HepG2 (cell line): ENCODE data around the gene THEMIS.

Source experiments
- CTCF ChIP-seq: sonication (generic); formaldehyde crosslinking; IDR thresholded peaks from 2 replicates; pipeline ENCODE4 v1.5.0; 2020; ENCODE audit warnings: mild to moderate bottlenecking, missing genetic modification reagents, moderate library complexity
- DRAP1 ChIP-seq: IDR thresholded peaks from 2 replicates; pipeline ENCODE4 v1.6.1; 2016; ENCODE audit warnings: missing genetic modification reagents, missing compliant biosample characterization
- EP300 ChIP-seq, 3 experiments: sonication (generic) in 1 of 3; formaldehyde crosslinking in 1 of 3; IDR thresholded peaks; 2 replicates each; pipeline versions ENCODE4 v1.5.1 to v1.6.1; 2011 to 2020; ENCODE audit warnings: low read depth in 2 of 3, low read length in 2 of 3, borderline replicate concordance in 1 of 3, improper control_type of control experiment in 1 of 3, mild to moderate bottlenecking in 1 of 3, missing genetic modification reagents in 1 of 3, moderate library complexity in 1 of 3
- KAT7 ChIP-seq: IDR thresholded peaks from 2 replicates; pipeline ENCODE4 v1.6.1; 2018; ENCODE audit warnings: borderline replicate concordance, missing compliant biosample characterization
- MAZ ChIP-seq, 2 experiments: sonication (generic) in 1 of 2; formaldehyde crosslinking in 1 of 2; IDR thresholded peaks; 2 replicates each; pipeline versions ENCODE4 v1.5.0 to v1.6.1; 2012 to 2020; ENCODE audit warnings: low read depth in 2 of 2, mild to moderate bottlenecking in 2 of 2, borderline replicate concordance in 1 of 2, improper control_type of control experiment in 1 of 2, low read length in 1 of 2, missing genetic modification reagents in 1 of 2, moderate library complexity in 1 of 2
- RAD21 ChIP-seq: fragments of 450-650 bp; formaldehyde crosslinking; IDR thresholded peaks from 2 replicates; pipeline ENCODE4 v1.5.0; 2020; ENCODE audit warnings: mild to moderate bottlenecking
- TF ChIP-seq, protein P1 (sequence below): sonication (generic); formaldehyde crosslinking; IDR thresholded peaks from 2 replicates; pipeline ENCODE4 v1.5.1; 2020; ENCODE audit warnings: missing genetic modification reagents, mild to moderate bottlenecking, borderline replicate concordance
- TF ChIP-seq, protein P2 (sequence below): sonication (generic); formaldehyde crosslinking; conservative IDR thresholded peaks from 2 replicates; pipeline ENCODE4 v1.4.0; 2020; ENCODE audit warnings: missing genetic modification reagents

GRCh38 chr6:127813699-127814027 is 87.2 kb downstream of the THEMIS start:
- no peak for TF ChIP-seq KAT7
- TF ChIP-seq, protein P1, sequence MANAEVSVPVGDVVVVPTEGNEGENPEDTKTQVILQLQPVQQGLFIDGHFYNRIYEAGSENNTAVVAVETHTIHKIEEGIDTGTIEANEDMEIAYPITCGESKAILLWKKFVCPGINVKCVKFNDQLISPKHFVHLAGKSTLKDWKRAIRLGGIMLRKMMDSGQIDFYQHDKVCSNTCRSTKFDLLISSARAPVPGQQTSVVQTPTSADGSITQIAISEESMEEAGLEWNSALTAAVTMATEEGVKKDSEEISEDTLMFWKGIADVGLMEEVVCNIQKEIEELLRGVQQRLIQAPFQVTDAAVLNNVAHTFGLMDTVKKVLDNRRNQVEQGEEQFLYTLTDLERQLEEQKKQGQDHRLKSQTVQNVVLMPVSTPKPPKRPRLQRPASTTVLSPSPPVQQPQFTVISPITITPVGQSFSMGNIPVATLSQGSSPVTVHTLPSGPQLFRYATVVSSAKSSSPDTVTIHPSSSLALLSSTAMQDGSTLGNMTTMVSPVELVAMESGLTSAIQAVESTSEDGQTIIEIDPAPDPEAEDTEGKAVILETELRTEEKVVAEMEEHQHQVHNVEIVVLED (CRISPR knock-in tag), result no peak
- no peak for TF ChIP-seq EP300 (IDR thresholded peaks at IDR 0.05; ENCODE audit: low read depth in 2 of 2, low read length in 2 of 2)
- TF ChIP-seq EP300 (CRISPR knock-in tag; IDR thresholded peaks at IDR 0.05; ENCODE audit: borderline replicate concordance), result no peak
- TF ChIP-seq CTCF (CRISPR knock-in tag), result no peak
- TF ChIP-seq DRAP1, result no peak
- no peak for TF ChIP-seq RAD21
- TF ChIP-seq, protein P2, sequence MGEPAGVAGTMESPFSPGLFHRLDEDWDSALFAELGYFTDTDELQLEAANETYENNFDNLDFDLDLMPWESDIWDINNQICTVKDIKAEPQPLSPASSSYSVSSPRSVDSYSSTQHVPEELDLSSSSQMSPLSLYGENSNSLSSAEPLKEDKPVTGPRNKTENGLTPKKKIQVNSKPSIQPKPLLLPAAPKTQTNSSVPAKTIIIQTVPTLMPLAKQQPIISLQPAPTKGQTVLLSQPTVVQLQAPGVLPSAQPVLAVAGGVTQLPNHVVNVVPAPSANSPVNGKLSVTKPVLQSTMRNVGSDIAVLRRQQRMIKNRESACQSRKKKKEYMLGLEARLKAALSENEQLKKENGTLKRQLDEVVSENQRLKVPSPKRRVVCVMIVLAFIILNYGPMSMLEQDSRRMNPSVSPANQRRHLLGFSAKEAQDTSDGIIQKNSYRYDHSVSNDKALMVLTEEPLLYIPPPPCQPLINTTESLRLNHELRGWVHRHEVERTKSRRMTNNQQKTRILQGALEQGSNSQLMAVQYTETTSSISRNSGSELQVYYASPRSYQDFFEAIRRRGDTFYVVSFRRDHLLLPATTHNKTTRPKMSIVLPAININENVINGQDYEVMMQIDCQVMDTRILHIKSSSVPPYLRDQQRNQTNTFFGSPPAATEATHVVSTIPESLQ, result no peak
- no peak for TF ChIP-seq MAZ (IDR thresholded peaks at IDR 0.05; ENCODE audit: borderline replicate concordance, low read depth, low read length)
- no peak for TF ChIP-seq MAZ (CRISPR knock-in tag; IDR thresholded peaks at IDR 0.05; ENCODE audit: low read depth)
